Measurements from ENCODE around the gene KIF18B.
"Not testable (repeated sequence)": the region's sequence is repeated elsewhere in the genome, so short reads cannot be mapped to it uniquely, and the experiment has no call there.

The KIF18B gene

DNA sequence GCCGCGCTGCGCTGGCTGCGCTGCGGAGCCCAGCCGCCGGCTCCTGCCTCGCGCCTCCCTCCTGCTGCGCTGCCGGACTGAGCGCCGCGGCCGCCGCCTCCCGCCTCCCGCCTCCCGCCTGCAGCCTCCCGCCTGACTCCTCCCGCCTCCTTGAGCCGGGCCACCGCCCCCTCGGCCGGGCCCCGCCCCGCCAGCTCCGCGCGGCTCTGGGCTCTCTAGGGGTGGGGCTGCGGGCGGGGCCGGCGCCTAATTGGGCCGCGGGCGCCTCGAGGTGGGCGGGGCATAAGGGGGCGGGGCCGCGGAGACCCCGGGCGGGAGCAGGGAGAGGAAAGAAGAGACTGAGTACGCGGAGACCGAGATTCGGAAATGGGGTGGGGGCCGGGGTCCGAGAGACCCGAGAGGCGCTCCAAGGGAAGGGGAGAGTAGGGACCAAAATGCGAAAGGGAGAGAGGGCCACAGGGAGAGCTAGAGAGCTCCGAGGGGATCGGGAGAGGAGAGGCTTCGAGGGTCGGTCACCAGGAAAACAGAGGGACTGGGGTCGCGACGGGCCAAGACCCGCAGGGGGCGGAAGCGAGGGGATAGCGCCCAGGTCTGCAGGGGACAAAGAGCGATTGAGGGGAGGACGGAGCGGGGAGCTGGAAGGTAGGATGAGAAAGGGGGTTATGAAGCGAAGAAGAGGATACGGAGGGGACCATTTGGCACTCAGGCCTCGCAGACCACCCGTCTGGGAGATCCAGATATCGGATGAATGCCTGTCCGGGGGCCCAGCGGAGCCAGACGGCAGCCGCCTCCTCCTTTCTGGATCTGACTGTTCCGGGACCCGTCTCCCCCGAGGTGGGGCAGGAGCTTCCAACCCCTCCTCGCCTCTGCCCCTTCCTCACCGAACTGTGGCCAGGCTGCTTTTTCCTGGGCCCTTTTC is 20.9 kb upstream of the KIF18B start, which contains the start of gene C1QL1:
TSS of gene C1QL1 (minus strand) at position 79 of the 919 bp plus-strand sequence. CDS start 255 bp downstream, outside the sequence.
- no peak for FAIRE-seq

DNA sequence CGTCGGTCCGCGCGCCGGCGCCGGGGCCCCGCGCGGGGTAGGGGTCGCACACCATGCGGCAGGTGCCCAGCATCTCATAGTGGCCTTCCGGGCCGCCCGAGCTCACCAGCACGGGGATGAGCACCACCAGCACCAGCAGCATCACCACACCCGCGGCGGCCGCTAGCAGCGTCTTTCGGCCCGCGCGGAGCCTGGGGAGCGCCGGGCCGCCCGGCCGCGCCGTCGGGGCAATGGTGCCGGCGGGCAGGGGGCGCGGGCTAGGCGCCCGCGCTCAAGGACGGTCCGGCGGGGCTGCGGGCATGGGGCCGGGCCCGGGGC is 20.3 kb upstream of the KIF18B start:
- FAIRE-seq = no peak

- FAIRE-seq = no peak
Measured at GRCh38 chr17:44967026-44967906, 19.7 kb upstream of the KIF18B start.

GRCh38 chr17:44966348-44967025 is 18.9 kb upstream of the KIF18B start:
- no peak for FAIRE-seq

- no peak for FAIRE-seq
Measured at GRCh38 chr17:44965481-44966234, 18.1 kb upstream of the KIF18B start.

- no peak for FAIRE-seq
Measured at GRCh38 chr17:44961921-44962350, 14.4 kb upstream of the KIF18B start.

DNA sequence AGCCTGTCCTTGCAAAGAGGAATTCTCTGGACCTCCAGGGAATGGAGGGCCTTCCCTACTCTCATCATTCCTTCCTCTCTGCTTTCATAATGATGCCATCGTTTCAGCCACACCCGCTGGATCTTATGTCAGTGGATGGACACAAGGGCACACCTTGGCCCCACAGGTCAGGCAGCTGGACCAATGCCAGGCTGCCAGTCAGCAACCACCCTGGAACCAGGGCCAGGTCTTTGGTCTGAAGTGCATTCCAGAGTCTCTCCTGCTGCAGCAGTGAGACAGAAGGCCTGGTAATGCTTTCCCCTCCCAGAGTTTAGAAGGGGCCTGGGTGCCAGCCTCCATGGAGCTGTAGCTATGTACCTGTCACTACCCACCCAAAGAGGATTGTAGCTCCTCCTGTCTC is 13.1 kb upstream of the KIF18B start:
- no peak for FAIRE-seq

GRCh38 chr17:44959821-44960531 is 12.4 kb upstream of the KIF18B start:
- no peak for FAIRE-seq

DNA sequence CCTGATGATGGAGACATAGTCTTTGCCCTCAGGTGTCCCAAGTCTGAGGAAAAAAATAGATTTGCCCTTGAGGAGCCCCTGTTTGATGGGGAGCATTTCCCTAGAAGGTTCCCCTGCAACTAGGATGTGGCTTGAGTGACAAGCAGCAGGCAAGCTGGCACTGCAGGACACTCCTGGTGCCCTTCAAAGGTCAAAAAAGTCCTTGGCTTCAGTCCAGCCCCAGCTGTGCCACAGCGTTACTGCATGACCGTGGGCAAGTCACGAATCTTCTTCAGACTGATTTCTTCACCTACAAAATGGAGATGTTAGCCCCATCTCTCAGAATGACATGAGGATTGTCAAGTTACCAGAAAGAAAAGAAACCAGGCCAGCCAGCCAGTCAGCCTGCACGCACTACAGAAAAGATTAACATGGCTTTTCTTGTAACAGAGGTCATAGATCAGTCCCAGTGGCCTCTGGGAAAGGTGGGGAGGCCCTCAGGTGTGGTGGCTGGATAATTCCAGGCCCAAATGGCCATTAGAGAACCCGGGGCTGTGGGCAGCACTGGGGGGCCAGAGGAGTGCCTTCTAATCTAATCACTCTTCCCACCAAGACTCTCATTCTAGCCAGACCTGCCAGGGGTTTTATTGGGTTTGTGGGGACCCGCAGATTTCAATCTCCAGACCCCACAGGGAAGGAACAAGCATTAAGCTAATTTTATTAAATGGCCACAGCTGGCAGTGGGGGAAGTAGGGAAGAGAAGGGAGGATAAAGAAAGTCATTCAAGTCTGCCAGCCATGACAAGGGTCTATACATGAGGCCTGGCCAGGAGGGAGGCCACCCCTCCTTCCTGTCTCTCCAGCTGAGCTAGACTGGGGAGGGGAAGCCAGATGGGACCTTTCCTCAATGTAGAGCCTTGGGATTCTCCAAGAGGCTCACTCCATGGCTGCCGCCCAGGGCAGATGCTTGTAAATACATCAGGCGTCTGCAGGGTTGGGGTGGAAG is 9.7 kb upstream of the KIF18B start:
- no peak for FAIRE-seq

DNA sequence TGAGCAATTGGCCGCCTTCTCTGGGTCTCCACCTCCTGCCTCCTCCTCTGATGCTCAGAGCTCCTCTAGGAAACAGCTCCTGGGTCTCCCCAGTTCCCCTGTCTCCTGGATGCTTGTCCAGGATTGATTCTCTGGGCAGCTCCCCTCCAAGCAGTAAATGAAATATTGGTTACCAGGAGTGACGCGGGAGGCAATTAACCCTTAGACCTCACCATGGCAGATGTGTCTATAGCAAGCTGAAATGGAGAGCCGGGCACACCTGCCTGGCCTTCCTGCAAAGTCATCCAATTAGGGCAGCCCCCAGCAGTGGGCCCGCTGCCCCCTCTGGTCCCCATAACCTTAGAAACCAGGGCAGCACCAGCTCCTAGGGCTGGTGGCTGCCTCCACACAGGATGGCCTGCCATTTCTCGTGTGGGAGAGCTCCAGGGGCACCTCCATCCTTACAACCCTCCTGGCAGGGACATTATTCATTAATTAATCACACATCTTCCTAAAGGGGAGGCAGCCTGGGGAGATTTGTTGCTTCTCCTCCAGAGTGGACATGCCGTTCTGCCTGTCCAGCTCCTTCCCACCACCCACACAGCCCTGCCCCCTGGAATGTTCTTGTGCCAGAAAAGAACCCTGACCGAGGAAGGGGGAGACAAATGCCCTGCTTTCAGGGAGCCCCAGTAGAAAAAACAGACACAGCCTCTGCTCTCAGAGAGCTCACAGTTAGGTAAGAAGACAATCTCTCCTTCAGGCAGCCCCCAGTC is 8.3 kb upstream of the KIF18B start:
- FAIRE-seq = no peak

DNA sequence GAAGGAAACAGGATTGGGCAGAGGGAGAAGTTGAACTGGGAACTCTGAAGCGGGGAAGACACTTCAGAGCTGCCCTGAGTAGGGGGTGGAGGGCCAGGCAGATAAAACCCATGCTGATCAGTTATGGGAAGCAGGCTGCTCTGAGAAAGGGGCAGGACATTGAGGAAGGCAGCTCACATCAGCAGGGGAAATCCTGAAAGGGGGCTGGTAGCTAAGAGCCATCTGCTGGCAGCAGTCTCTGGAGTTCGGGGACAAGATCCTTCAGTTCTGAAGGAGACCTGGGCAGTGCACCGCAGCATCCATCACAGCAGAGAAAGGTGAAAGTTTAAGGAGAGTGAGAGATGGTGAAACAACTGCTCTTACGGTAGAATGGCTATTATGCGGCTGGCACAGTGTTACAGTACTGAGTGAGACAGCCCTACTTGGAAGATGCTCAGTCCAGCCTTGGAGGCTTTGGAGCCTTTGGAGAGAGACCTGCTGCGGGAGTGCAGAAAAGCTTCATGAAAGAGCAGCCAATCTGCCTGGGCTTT is 5.4 kb upstream of the KIF18B start:
- no peak for FAIRE-seq

DNA sequence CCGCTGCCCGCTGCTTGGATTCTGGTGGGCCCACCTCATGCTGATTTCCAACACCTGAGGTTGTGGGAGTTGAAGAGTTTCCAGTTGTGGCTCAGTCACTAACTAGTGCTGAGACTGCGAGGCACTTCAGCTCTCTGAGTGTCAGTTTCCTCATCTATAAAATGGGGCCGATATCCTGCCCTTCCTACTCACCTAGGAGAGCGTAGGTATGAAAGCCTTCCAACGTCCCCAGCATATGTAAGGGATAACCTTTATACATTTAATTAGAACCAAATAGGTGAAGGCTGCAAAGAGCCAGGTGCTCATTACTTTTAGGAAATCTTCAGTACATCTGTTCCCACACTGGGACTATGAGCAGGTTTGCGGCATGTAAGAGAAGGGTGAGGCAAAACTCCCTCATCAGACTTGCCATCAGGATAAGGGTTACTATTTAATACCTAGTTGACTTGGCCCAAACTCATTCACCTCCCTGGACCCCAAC is 782 bp upstream of the KIF18B start:
- no peak for FAIRE-seq

GRCh38 chr17:44945652-44946051 is 1.9 kb downstream of the KIF18B start:
- not testable (repeated sequence) for FAIRE-seq

DNA sequence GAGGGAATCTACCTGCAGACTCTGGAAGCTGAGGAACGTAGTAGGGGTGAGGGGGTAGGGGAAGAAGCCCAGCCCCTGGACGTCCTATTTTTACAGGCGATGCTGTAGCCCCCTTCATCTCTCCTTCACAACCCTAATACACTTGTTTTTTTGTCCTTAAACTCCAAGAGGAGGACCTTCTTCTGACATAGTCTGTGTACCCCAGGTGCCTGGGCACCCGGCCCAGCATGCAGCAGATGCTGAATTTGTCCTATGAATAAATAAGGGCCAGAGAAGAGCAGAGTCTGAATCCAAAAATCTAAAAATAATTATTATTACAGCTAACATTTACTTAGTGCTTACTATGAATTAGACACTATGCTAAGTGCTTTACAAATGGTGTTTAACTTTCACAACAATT is 5.1 kb downstream of the KIF18B start:
- FAIRE-seq = no peak

DNA sequence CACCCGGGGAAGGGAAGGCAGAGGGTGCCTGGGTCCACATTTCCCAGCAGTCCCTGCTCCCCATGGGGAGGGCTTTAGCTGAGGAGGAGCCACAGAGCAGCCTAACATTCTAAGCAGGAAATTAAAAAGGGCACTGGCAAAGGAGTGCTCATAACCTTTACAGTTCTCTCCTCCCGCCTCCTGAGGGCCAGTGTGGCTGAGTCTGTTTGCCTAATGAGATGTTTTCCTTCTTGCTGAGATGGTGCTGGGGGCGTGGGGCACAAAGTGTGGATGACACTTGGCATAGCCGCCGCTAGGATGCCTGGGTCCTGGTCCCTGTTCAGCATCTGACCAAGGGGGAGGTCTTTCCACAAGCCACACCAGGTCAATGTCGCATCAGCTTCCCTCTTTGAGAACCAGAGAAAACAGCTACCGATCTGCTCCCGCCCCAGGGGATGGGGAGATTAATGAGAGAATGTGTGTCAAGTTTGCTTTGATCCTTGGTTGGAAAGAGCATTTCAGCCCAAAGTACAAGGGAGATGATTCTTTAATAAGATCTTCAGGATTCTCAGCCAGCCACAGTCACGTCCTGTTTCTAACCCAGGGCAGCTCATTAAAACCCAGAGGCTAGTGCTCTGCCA is 5.8 kb downstream of the KIF18B start:
- FAIRE-seq = no peak

DNA sequence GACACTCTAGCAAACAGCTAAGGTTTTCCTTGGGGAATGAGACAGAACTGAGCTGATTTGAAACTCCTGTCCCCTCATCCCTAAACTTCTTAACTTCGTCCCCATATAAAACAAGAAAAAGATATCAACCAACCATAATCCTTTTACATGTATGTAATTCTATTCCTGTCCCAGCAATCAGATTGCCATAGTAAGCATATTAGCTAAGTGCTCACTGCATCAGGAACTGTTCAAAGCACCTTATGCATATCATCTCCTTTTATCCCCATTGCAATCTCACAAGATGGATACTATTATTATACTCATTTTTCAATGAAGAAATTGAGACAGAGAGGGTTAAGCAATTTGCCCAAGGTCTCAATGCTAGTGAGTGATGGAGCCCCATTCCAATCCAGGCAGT is 6.8 kb downstream of the KIF18B start:
- no peak for FAIRE-seq

DNA sequence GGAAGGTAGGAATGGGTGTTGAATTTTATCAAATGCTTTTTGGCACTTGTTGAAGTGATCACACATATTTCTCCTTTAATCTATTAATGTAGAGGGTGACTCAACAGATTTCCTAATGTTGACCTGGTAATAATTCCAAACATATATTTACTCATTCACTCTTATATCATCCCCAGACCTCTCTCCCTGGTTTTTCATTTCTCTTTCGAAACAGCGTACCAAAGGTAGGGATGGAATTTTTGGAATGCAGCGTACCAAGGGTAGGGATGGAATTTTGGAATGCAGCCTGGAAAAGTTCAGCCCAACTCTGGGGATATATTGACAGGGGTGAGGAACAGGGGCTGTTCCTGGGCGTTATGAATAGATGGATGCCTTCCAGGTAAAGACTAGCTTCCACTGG is 7.3 kb downstream of the KIF18B start:
- no peak for FAIRE-seq

- FAIRE-seq = no peak
Measured at GRCh38 chr17:44935116-44935515, 12.5 kb downstream of the KIF18B start.

DNA sequence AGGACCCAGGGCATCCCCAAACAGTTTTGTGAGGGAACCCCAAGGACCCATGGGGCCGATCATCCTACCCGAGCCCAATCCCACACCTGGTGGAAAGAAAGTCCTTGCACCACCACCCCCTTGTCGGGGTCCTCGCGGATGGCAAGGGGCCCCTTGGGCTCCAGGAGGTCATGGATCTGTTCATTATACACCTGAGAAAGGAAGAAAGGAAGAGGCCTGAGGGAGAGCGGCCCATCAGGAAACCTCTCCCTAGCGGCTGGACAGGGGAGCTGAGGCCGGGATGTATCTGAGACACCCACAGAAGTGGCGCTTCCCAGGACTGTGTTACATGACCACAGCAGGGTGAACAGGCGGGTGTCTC is 12.8 kb downstream of the KIF18B start:
- no peak for FAIRE-seq
